HK-2 (cell line): Measurements from ENCODE around the gene AGTPBP1.
"Not testable (repeated sequence)": the region's sequence is repeated elsewhere in the genome, so short reads cannot be mapped to it uniquely, and the experiment has no call there.

Source experiments
- DNase-seq: peaks from one replicate; pipeline ENCODE4 v3.0.0-alpha.2; 2018; ENCODE audit not compliant: unreplicated experiment

Gene AGTPBP1

GRCh38 chr9:85639675-85640186, 102.0 kb downstream of the AGTPBP1 start:
- DNase-seq: no peak

- no peak for DNase-seq
These were observed 109.9 kb downstream of the AGTPBP1 start for GRCh38 chr9:85631809-85632208.

GRCh38 chr9:85630676-85631075, 111.1 kb downstream of the AGTPBP1 start:
- DNase-seq: no peak

- no peak for DNase-seq
These were observed 124.5 kb downstream of the AGTPBP1 start for GRCh38 chr9:85617141-85617670.

GRCh38 chr9:85615792-85616191, 126.0 kb downstream of the AGTPBP1 start:
- DNase-seq: no peak

GRCh38 chr9:85610074-85610860, 131.5 kb downstream of the AGTPBP1 start:
- peak; percentile 16 for DNase-seq

- DNase-seq: no peak
These were observed 135.8 kb downstream of the AGTPBP1 start for GRCh38 chr9:85605905-85606304.

- no peak for DNase-seq
These were observed 137.8 kb downstream of the AGTPBP1 start for GRCh38 chr9:85603936-85604335.

- no peak for DNase-seq
These were observed 139.0 kb downstream of the AGTPBP1 start for GRCh38 chr9:85602742-85603141.

GRCh38 chr9:85600675-85601263, 141.0 kb downstream of the AGTPBP1 start:
- no peak for DNase-seq

GRCh38 chr9:85599540-85600105, 142.1 kb downstream of the AGTPBP1 start:
- no peak for DNase-seq

GRCh38 chr9:85594316-85594715, 147.4 kb downstream of the AGTPBP1 start:
- no peak for DNase-seq

GRCh38 chr9:85586684-85587083, 155.1 kb downstream of the AGTPBP1 start:
- no peak for DNase-seq

GRCh38 chr9:85577353-85577952, 164.3 kb downstream of the AGTPBP1 start:
- DNase-seq: no peak

- DNase-seq: no peak
These were observed 165.9 kb downstream of the AGTPBP1 start for GRCh38 chr9:85575868-85576267.

- DNase-seq: not testable (repeated sequence)
These were observed 168.2 kb downstream of the AGTPBP1 start for GRCh38 chr9:85573546-85573945.

GRCh38 chr9:85572917-85573316, 168.8 kb downstream of the AGTPBP1 start:
- DNase-seq: not testable (repeated sequence)

- DNase-seq: no peak
These were observed 171.8 kb downstream of the AGTPBP1 start for GRCh38 chr9:85569988-85570387.

GRCh38 chr9:85559526-85559925, 182.2 kb downstream of the AGTPBP1 start:
- no peak for DNase-seq

- no peak for DNase-seq
These were observed 187.4 kb downstream of the AGTPBP1 start for GRCh38 chr9:85554349-85554748.

- no peak for DNase-seq
These were observed 188.3 kb downstream of the AGTPBP1 start for GRCh38 chr9:85553475-85553874.

GRCh38 chr9:85547599-85547998, 194.2 kb downstream of the AGTPBP1 start:
- DNase-seq: no peak
